Neural cell (in vitro differentiated cells): ENCODE data around the gene FAAP24. TPM values are rescaled to one million over a fixed set of nuclear protein-coding genes. Genes with fewer than 3 reads are reported as not detected.
"Not testable (repeated sequence)": the region's sequence is repeated elsewhere in the genome, so short reads cannot be mapped to it uniquely, and the experiment has no call there.

Source experiments
- H2AFZ ChIP-seq: fragments of 200-600, 300-800 bp; sonication (generic), shearing (Covaris generic); 2 replicates; pipeline ENCODE4 v1.6.0; 2014; ENCODE audit warnings: low read depth, mild to moderate bottlenecking, antibody characterized with exemption, low read length, moderate library complexity
- H3F3A ChIP-seq: fragments of 200-600 bp; shearing (Covaris generic); 2 replicates; pipeline ENCODE4 v1.6.1; 2016; ENCODE audit warnings: mild to moderate bottlenecking, moderate library complexity, mixed read lengths, antibody characterized with exemption, low read length; ENCODE audit not compliant: insufficient read depth, poor library complexity, severe bottlenecking
- H3K27ac ChIP-seq: fragments of 200-600, 300-800 bp; sonication (generic), shearing (Covaris generic); 2 replicates; pipeline ENCODE4 v1.5.1; 2014; ENCODE audit warnings: mild to moderate bottlenecking, low read length, moderate library complexity
- H3K27me3 ChIP-seq: fragments of 300-800, 200-600 bp; sonication (generic), shearing (Covaris generic); 2 replicates; pipeline ENCODE4 v1.6.0; 2014; ENCODE audit warnings: mild to moderate bottlenecking, low read depth, low read length, moderate library complexity; ENCODE audit not compliant: insufficient read depth
- H3K36me3 ChIP-seq: fragments of 300-800, 200-600 bp; sonication (generic), shearing (Covaris generic); 2 replicates; pipeline ENCODE4 v1.5.1; 2014; ENCODE audit warnings: mild to moderate bottlenecking, antibody characterized with exemption, low read length, moderate library complexity; ENCODE audit not compliant: insufficient read depth
- H3K4me2 ChIP-seq: fragments of 300-800, 200-600 bp; sonication (generic), shearing (Covaris generic); 2 replicates; pipeline ENCODE4 v1.6.0; 2014; ENCODE audit warnings: mild to moderate bottlenecking, low read length
- H3K4me3 ChIP-seq: fragments of 300-800, 200-600 bp; sonication (generic), shearing (Covaris generic); 2 replicates; pipeline ENCODE4 v1.5.1; 2014; ENCODE audit warnings: mild to moderate bottlenecking, low read length, moderate library complexity
- H3K79me2 ChIP-seq: fragments of 200-600 bp; shearing (Covaris generic); replicated peaks from 2 replicates; pipeline ENCODE4 v1.6.0; 2014; ENCODE audit warnings: mild to moderate bottlenecking, low read length, moderate library complexity; ENCODE audit not compliant: insufficient read depth
- H3K9ac ChIP-seq: fragments of 300-800, 200-600 bp; sonication (generic), shearing (Covaris generic); 2 replicates; pipeline ENCODE4 v1.6.1; 2016; ENCODE audit warnings: mild to moderate bottlenecking, low read length, mixed read lengths
- H3K9me2 ChIP-seq: fragments of 200-600 bp; shearing (Covaris generic); 2 replicates; pipeline ENCODE4 v1.6.1; 2016; ENCODE audit warnings: mild to moderate bottlenecking, low read length, mixed read lengths; ENCODE audit not compliant: insufficient read depth
- H3K9me3 ChIP-seq: fragments of 200-600, 300-800 bp; sonication (generic), shearing (Covaris generic); 2 replicates; pipeline ENCODE4 v1.6.1; 2016; ENCODE audit warnings: mild to moderate bottlenecking, mixed run types, low read length, moderate library complexity, mixed read lengths
- H4K20me1 ChIP-seq: fragments of 200-600 bp; shearing (Covaris generic); 2 replicates; pipeline ENCODE4 v1.6.1; 2016; ENCODE audit warnings: mild to moderate bottlenecking, mixed run types; ENCODE audit not compliant: insufficient read depth
- EP300 ChIP-seq: fragments of 450-650 bp; conservative IDR thresholded peaks from 2 replicates; pipeline ENCODE4 v1.6.1; 2014; ENCODE audit warnings: antibody characterized with exemption, mild to moderate bottlenecking, moderate library complexity; ENCODE audit not compliant: poor library complexity, severe bottlenecking
- EZH2 ChIP-seq: fragments of 200-600, 300-800 bp; shearing (Covaris generic), sonication (generic); IDR thresholded peaks from 2 replicates; pipeline ENCODE4 v1.6.1; 2014; ENCODE audit warnings: antibody characterized with exemption, low read length, borderline replicate concordance, mild to moderate bottlenecking; ENCODE audit not compliant: insufficient read depth, poor library complexity, severe bottlenecking
- MXI1 ChIP-seq: fragments of 450-650 bp; conservative IDR thresholded peaks from 2 replicates; pipeline ENCODE4 v1.6.1; 2014; ENCODE audit warnings: antibody characterized with exemption, mild to moderate bottlenecking; ENCODE audit not compliant: poor library complexity, severe bottlenecking
- POLR2AphosphoS5 ChIP-seq: IDR thresholded peaks from 2 replicates; pipeline ENCODE4 v1.6.1; 2012
- RAD21 ChIP-seq: fragments of 450-650 bp; conservative IDR thresholded peaks from 2 replicates; pipeline ENCODE4 v1.6.1; 2014; ENCODE audit warnings: antibody characterized with exemption, mild to moderate bottlenecking, moderate library complexity
- SMC3 ChIP-seq: fragments of 450-650 bp; conservative IDR thresholded peaks from 2 replicates; pipeline ENCODE4 v1.6.1; 2014; ENCODE audit warnings: antibody characterized with exemption, mild to moderate bottlenecking, moderate library complexity; ENCODE audit not compliant: poor library complexity
- TAF1 ChIP-seq: IDR thresholded peaks from 2 replicates; pipeline ENCODE4 v1.6.1; 2012; ENCODE audit warnings: low read depth
- polyA plus RNA-seq: library from polyadenylated mRNA; depleted of rRNA; stranded (reverse); fragments of >200 nt; gene quantifications from 2 replicates; pipeline ENCODE4 v1.2.3, GENCODE V29; 2014
- TF ChIP-seq, protein P1 (sequence below): IDR thresholded peaks from 2 replicates; pipeline ENCODE4 v1.6.1; 2012; ENCODE audit warnings: borderline replicate concordance
- TF ChIP-seq, protein P2 (sequence below): fragments of 450-650 bp; IDR thresholded peaks from 2 replicates; pipeline ENCODE4 v1.5.1; 2014; ENCODE audit warnings: antibody characterized with exemption, mild to moderate bottlenecking, moderate library complexity; ENCODE audit not compliant: poor library complexity, severe bottlenecking

The FAAP24 gene
- polyA plus RNA-seq, 1 donor from 2014 or later: 4.5 TPM

DNA sequence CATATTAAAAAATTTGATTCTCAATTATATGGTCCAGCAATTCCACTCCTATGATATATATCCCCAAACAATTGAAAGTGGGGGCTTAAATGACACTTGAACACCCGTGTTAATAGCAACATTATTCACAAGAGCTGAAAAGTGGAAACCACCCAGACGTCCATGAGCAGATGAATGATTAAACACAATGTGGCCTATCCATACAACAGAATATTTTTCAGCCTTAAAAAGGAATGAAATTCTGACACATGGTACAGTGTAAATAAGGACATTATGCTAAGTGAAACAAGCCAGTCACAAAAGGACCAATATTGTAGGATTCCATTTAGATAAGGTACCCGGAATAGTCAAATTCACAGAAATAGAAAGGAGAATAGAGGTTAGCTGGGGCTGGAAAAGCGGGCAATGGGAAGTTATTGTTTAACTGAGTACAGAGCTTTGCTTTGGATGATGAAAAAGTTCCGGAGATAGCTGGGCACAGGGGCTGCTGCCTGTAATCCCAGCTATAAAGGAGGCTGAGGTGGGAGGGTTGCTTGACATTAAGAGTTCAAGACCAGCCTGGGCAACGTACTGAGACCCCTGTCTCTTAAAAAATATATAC, 31.5 kb downstream of the FAAP24 start:
- H3K9me2 ChIP-seq, H3K9me3 ChIP-seq, H3K4me2 ChIP-seq, H3K36me3 ChIP-seq, H3K27ac ChIP-seq, H4K20me1 ChIP-seq, H2AFZ ChIP-seq, H3K9ac ChIP-seq, H3F3A ChIP-seq, H3K27me3 ChIP-seq, H3K4me3 ChIP-seq, H3K79me2 ChIP-seq: not testable (repeated sequence)

DNA sequence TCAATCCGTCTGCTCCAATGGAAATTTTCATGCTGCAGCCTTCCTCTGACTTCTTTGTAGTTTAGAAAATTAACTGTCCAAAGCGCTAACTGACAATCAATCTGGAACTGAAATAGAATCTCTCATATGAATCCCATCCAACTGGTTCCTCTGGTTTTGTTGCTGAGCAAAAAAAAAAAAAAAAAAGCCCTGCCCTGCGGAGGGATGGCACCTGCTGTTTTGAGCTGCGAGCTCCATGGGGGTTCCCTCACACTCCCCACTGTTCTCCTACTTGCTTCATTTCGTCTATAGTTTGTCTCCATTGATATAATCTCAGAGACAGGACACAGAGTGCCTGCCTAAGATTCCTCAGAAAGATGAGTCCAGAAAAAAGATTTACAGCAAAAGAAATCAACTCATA, 33.4 kb downstream of the FAAP24 start:
- Histone ChIP-seq H3K4me2 (no peak overlapping the region), H3K9me2 (no peaks in the 10 kb centered on the region), H3K79me2 (no peaks in the 10 kb centered on the region), H3K27me3 (no peaks in the 10 kb centered on the region), H3K9me3 (no peaks in the 10 kb centered on the region), H3K27ac (no peak overlapping the region), H4K20me1 (no peaks in the 10 kb centered on the region), H2AFZ (no peak overlapping the region), H3F3A (no peaks in the 10 kb centered on the region), H3K9ac (no peak overlapping the region), H3K4me3 (no peak overlapping the region), H3K36me3 (no peaks in the 10 kb centered on the region)
- no peak for TF ChIP-seq EP300
- TF ChIP-seq TAF1: no peak
- no peak for TF ChIP-seq EZH2
- TF ChIP-seq, protein P1, sequence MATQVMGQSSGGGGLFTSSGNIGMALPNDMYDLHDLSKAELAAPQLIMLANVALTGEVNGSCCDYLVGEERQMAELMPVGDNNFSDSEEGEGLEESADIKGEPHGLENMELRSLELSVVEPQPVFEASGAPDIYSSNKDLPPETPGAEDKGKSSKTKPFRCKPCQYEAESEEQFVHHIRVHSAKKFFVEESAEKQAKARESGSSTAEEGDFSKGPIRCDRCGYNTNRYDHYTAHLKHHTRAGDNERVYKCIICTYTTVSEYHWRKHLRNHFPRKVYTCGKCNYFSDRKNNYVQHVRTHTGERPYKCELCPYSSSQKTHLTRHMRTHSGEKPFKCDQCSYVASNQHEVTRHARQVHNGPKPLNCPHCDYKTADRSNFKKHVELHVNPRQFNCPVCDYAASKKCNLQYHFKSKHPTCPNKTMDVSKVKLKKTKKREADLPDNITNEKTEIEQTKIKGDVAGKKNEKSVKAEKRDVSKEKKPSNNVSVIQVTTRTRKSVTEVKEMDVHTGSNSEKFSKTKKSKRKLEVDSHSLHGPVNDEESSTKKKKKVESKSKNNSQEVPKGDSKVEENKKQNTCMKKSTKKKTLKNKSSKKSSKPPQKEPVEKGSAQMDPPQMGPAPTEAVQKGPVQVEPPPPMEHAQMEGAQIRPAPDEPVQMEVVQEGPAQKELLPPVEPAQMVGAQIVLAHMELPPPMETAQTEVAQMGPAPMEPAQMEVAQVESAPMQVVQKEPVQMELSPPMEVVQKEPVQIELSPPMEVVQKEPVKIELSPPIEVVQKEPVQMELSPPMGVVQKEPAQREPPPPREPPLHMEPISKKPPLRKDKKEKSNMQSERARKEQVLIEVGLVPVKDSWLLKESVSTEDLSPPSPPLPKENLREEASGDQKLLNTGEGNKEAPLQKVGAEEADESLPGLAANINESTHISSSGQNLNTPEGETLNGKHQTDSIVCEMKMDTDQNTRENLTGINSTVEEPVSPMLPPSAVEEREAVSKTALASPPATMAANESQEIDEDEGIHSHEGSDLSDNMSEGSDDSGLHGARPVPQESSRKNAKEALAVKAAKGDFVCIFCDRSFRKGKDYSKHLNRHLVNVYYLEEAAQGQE: no peak
- TF ChIP-seq MXI1: no peak
- TF ChIP-seq, protein P2, sequence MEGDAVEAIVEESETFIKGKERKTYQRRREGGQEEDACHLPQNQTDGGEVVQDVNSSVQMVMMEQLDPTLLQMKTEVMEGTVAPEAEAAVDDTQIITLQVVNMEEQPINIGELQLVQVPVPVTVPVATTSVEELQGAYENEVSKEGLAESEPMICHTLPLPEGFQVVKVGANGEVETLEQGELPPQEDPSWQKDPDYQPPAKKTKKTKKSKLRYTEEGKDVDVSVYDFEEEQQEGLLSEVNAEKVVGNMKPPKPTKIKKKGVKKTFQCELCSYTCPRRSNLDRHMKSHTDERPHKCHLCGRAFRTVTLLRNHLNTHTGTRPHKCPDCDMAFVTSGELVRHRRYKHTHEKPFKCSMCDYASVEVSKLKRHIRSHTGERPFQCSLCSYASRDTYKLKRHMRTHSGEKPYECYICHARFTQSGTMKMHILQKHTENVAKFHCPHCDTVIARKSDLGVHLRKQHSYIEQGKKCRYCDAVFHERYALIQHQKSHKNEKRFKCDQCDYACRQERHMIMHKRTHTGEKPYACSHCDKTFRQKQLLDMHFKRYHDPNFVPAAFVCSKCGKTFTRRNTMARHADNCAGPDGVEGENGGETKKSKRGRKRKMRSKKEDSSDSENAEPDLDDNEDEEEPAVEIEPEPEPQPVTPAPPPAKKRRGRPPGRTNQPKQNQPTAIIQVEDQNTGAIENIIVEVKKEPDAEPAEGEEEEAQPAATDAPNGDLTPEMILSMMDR: no peak
- TF ChIP-seq SMC3: no peak
- no peak for TF ChIP-seq RAD21
- no peak for TF ChIP-seq POLR2AphosphoS5

DNA sequence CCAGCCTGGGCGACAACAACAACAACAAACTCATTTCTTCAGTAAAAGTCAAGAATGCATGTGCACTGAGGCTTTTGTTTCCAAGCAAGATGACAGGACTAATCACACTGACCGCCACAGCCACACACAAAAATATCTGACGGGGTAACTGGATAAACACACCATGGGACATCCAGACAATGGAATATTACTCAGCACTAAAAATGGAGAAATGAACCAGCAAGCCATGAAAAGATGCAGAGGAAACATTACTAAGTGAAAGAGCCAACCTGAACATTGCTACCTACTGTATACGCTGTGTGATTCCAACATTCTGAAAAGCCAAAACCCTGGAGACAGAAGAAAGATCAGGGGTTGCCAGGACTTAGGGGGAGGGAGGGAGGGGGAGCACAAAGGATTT, 36.7 kb downstream of the FAAP24 start:
- H3K4me2 ChIP-seq: no peak overlapping the region
- H3K4me3 ChIP-seq: no peak overlapping the region
- H3K27ac ChIP-seq: no peak overlapping the region
- no peak overlapping the region for H2AFZ ChIP-seq
- TF ChIP-seq EP300: no peak
- TF ChIP-seq RAD21: no peak
- TF ChIP-seq SMC3: no peak
- no peak for TF ChIP-seq MXI1
- TF ChIP-seq, protein P1: no peak
- TF ChIP-seq TAF1: no peak
- TF ChIP-seq, protein P2: no peak
- no peak for TF ChIP-seq POLR2AphosphoS5
- H3K36me3 ChIP-seq: no peaks in the 10 kb centered on the region
- H3K9ac ChIP-seq: no peak overlapping the region
- no peaks in the 10 kb centered on the region for H3K27me3 ChIP-seq
- H3K9me3 ChIP-seq: no peaks in the 10 kb centered on the region
- H3F3A ChIP-seq: no peaks in the 10 kb centered on the region
- no peaks in the 10 kb centered on the region for H3K9me2 ChIP-seq
- no peaks in the 10 kb centered on the region for H3K79me2 ChIP-seq
- no peaks in the 10 kb centered on the region for H4K20me1 ChIP-seq
